ENCODE data around the gene UNC13B. TPM values are rescaled to one million over a fixed set of nuclear protein-coding genes. Genes with fewer than 3 reads are reported as not detected.
A peak's percentile ranks its signal among the peaks of the same experiment; 100 is the strongest.

The UNC13B gene
- total and polyA plus RNA-seq, 2 experiments from 2014 or later: 16.3 to 43.7 TPM

- Histone ChIP-seq H3K4me3 (no peak overlapping the region), H3K36me3 (no peaks in the 10 kb centered on the region), H3K27me3 (no peaks in the 10 kb centered on the region), H3K27ac (no peak overlapping the region), H3K4me1 (ENCODE audit: low read depth) (no peaks in the 10 kb centered on the region), H3K9me3 (ENCODE audit: low read depth) (no peaks in the 10 kb centered on the region)
- no peak for TF ChIP-seq CTCF (IDR thresholded peaks at IDR 0.05; ENCODE audit: low read depth, low read length)
- peak in 1 of 2 donors; percentile 21 for DNase-seq (ENCODE audit: low read depth in 1 of 2, low spot score in 1 of 2)
Observed at GRCh38 chr9:35415402-35416097, 253.7 kb downstream of the UNC13B start.

GRCh38 chr9:35416098-35416427 is 254.3 kb downstream of the UNC13B start:
- Histone ChIP-seq H3K9me3 (ENCODE audit: low read depth) (no peaks in the 10 kb centered on the region), H3K4me1 (ENCODE audit: low read depth) (no peaks in the 10 kb centered on the region), H3K4me3 (no peak overlapping the region), H3K36me3 (no peaks in the 10 kb centered on the region), H3K27ac (no peak overlapping the region), H3K27me3 (no peaks in the 10 kb centered on the region)
- no peak for TF ChIP-seq CTCF (IDR thresholded peaks at IDR 0.05; ENCODE audit: low read depth, low read length)
- DNase-seq (ENCODE audit: low read depth in 1 of 2, low spot score in 1 of 2): no peak

GRCh38 chr9:35422346-35422745 is 260.5 kb downstream of the UNC13B start:
- no peaks in the 10 kb centered on the region for H3K27me3 ChIP-seq
- no peaks in the 10 kb centered on the region for H3K4me1 ChIP-seq (ENCODE audit: low read depth)
- H3K36me3 ChIP-seq: no peaks in the 10 kb centered on the region
- DNase-seq (ENCODE audit: low read depth in 1 of 2, low spot score in 1 of 2): no peak
- TF ChIP-seq CTCF (IDR thresholded peaks at IDR 0.05; ENCODE audit: low read depth, low read length): no peak
- H3K27ac ChIP-seq: no peak overlapping the region
- no peak overlapping the region for H3K4me3 ChIP-seq
- H3K9me3 ChIP-seq (ENCODE audit: low read depth): no peaks in the 10 kb centered on the region

GRCh38 chr9:35422753-35423152 is 260.9 kb downstream of the UNC13B start:
- no peak for DNase-seq (ENCODE audit: low read depth in 1 of 2, low spot score in 1 of 2)
- no peak for TF ChIP-seq CTCF (IDR thresholded peaks at IDR 0.05; ENCODE audit: low read depth, low read length)
- no peaks in the 10 kb centered on the region for H3K36me3 ChIP-seq
- no peak overlapping the region for H3K4me3 ChIP-seq
- no peaks in the 10 kb centered on the region for H3K4me1 ChIP-seq (ENCODE audit: low read depth)
- no peaks in the 10 kb centered on the region for H3K27me3 ChIP-seq
- no peaks in the 10 kb centered on the region for H3K9me3 ChIP-seq (ENCODE audit: low read depth)
- no peak overlapping the region for H3K27ac ChIP-seq

- DNase-seq (ENCODE audit: low read depth in 1 of 2, low spot score in 1 of 2): peak in 1 of 2 donors; percentile 8
Observed at GRCh38 chr9:35423499-35423898, 261.7 kb downstream of the UNC13B start.

More at GRCh38 chr9:35423499-35423898, 261.7 kb downstream of the UNC13B start:
- Histone ChIP-seq H3K36me3 (no peaks in the 10 kb centered on the region), H3K4me3 (no peak overlapping the region), H3K27ac (no peak overlapping the region), H3K4me1 (ENCODE audit: low read depth) (no peaks in the 10 kb centered on the region), H3K9me3 (ENCODE audit: low read depth) (no peaks in the 10 kb centered on the region), H3K27me3 (no peaks in the 10 kb centered on the region)
- TF ChIP-seq CTCF (IDR thresholded peaks at IDR 0.05; ENCODE audit: low read depth, low read length): no peak

Measured in cardiac muscle cell (in vitro differentiated cells and primary cell).